ENCODE data around the gene TMEM14A.
"Not testable (repeated sequence)": the region's sequence is repeated elsewhere in the genome, so short reads cannot be mapped to it uniquely, and the experiment has no call there.

The TMEM14A gene

GRCh38 chr6:52661551-52661950 lies 9.4 kb upstream of the TMEM14A start:
- no peak for DNase-seq

- no peak for DNase-seq
These were observed 8.9 kb upstream of the TMEM14A start for GRCh38 chr6:52662031-52662430.

DNA sequence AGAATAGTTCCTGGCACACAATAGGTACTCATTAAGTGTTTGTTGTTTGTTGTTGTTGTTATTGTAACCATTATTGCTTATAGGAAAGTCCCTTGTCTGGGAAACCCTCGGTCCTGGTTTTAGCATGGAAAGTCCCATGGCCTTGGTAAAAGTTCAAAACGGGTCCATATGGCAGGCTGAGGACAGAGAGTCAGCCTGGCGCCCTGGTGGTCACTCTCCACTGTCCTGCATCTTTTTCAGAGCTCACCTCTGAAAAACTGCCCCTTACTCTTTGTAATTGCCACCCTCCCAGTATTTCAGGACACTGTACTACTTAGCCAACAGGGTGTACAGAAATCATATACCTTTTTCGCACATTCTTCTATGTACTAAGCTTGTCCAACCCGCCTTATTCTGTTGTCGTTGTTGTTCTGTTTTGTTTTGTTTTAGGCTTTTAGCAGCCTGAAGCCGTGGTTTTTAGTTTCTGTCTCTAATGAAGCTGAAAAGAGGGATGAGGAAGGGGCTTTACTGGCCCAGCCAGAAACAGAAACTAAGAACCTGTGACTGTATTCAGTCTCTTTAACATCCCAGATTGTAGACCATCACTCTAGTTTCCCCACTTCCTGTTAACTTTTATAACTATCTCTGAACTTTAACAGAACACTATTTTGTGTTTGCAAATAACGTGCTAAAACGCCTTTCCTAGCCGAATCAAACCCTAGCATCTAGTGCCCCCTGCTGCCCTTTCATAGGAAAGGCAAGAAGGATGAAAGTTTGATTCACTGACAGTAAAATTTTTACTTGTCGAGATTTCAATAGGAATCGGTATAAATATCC lies 7.6 kb upstream of the TMEM14A start:
- peak; percentile 74 for DNase-seq

GRCh38 chr6:52663936-52664185 lies 7.1 kb upstream of the TMEM14A start:
- DNase-seq: no peak

- DNase-seq: peak; percentile 63
These were observed 6.5 kb upstream of the TMEM14A start for GRCh38 chr6:52664186-52664990.

GRCh38 chr6:52664991-52665686 lies 5.8 kb upstream of the TMEM14A start:
- DNase-seq: no peak

DNA sequence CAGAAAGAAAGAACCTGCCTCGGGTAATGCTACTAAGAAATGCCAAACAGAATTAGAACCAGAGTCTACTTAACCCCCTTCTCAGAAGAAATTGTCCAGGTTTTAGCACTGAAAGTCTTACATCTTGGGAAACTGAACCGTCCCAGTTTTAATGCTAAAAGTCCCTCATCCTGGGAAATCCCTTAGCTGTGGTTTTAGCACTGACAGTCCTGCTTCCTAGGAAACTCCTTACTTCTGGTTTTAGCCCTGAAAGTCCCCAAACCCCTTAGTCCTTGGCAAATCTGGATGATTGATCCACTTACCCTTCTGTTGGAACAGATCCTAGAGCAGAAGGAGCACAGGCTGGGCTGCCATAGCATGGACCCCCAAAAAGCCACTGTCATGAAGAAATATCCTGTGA lies 4.8 kb upstream of the TMEM14A start:
- no peak for DNase-seq

- no peak for DNase-seq
These were observed 4.4 kb upstream of the TMEM14A start for GRCh38 chr6:52666523-52666922.

- DNase-seq: no peak
These were observed 3.3 kb upstream of the TMEM14A start for GRCh38 chr6:52667572-52667971.

GRCh38 chr6:52671676-52672075 lies 763 bp downstream of the TMEM14A start:
- DNase-seq: no peak

DNA sequence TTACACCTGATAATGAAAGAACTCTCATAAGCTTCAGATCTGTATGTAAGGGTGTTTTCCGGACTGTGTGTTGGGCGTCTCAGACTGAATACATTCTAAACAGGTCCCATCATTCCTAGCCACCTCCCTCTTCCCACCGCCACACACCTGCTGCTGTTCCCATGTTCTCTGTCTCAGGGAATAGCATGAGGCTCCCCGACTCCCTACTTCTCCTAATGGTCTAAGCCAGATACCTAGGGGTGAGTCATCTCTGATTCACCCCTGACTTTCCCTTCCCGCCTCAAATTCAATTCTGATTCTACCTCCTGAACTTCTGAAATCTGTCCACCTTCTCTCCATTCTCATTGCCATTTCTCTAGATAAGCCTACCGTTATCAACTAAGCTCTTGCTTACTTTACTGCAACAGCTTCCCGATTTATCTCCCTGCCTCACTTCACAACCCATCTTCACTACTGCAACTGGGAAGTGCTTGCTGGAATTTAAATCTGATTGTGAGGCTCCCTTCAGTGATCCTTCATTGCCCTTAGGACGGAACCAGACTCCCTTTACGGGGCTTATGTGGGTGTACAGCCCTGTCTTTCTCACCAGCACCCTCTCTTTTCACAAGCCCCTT lies 1.6 kb downstream of the TMEM14A start:
- DNase-seq: no peak

GRCh38 chr6:52674666-52675065 lies 3.8 kb downstream of the TMEM14A start:
- DNase-seq: no peak

DNA sequence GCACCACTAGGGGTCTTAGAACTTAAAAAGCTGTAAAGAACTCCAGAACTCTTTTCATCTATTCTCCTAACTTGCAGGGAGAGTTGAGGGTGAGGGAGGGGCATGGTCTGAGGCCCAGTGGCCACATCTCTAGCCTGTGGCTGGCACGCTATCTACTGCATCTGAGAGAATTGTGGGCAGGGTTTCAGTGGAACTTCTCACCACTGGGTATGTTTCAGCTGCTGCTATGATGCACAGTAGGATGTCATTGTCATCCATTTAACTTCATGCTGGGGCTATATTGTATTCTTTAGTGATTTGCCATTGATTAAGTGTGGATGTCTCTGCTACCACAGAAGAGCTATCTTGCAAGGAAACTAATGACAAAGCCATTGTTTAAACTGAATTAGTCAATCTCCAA lies 4.5 kb downstream of the TMEM14A start:
- DNase-seq: no peak

DNA sequence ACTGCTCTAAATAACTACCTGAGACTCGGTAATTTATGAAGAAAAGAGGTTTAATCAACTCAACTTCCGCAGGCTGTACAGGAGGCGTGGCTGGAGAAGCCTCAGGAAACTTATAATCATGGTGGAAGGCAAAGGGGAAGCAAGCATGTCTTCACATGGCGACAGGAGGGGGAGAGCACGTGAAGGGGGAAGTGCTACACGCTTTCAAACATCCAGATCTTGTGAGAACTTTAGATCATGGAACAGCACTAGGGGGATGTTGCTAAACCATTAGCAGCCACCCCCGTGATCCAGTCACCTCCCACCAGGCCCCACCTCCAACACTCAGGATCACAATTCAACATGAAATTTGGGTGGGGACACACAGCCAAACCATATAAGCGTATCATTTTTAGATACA lies 5.7 kb downstream of the TMEM14A start:
- not testable (repeated sequence) for DNase-seq

- no peak for DNase-seq
These were observed 10.5 kb downstream of the TMEM14A start for GRCh38 chr6:52681416-52681815.

GRCh38 chr6:52686878-52687699 lies 16.2 kb downstream of the TMEM14A start:
- DNase-seq: no peak

GRCh38 chr6:52689857-52690256 lies 18.9 kb downstream of the TMEM14A start:
- DNase-seq: no peak

DNA sequence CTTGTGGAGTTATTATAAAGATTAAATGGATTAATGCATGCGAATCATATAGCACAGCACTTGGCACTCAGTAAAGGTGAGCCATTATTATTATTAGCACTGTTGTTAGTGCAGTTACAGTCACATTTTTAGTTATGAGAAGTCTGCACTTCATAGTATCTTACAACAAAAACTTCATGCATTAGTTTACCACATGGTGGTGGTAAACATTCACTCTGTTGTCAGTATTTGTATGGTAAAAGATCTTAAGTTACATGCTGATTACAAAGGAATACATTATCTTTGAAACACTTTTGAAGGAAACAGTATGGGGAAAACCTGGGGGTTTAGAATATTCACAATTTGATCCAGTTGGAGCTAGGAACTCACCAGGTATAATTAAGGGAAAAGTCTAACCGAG lies 20.8 kb downstream of the TMEM14A start:
- no peak for DNase-seq

DNA sequence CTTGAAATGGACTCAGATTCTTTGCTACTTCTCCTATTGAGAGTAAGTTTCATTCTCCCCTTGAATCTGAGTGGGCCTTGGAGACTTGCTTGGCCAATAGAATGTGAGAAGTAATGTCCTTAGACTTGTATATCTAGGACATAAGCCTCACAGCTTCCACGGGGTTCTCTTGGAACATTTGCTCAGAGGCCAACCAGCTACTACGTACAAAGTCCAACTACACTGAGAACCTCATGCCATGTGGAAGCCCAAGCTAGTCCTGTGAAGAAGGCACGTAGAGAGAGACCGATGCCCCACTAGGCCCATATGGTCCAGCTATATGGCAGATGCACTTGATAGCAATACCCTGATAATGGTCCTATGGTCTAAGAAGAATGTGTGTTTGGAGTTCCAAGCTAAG lies 22.9 kb downstream of the TMEM14A start:
- no peak for DNase-seq

DNA sequence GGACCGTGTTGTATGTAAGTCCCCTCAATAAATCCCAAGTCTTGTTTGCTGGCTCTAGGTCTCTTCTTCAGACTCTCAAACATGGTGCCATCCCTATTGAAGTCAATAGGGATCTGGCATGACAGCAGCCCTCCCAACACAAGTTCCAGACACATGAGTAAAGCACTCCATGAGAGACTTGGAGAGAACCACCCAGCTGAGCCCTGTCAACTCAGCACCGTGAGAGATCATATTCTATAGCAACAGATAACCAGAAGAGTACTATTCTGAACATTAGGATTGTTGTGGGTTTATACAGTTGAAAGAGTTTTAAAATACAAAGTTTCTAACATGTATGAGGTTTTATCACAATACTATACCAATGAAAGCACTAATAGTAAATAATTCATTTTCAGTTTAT lies 23.5 kb downstream of the TMEM14A start:
- DNase-seq: no peak

GRCh38 chr6:52696418-52696817 lies 25.5 kb downstream of the TMEM14A start:
- DNase-seq: no peak

- DNase-seq: no peak
These were observed 27.0 kb downstream of the TMEM14A start for GRCh38 chr6:52697903-52698302.

GRCh38 chr6:52704060-52704459 lies 33.1 kb downstream of the TMEM14A start:
- DNase-seq: no peak
